HG02610 (cell line): Measurements from ENCODE around the gene LTBP3.

Source experiments
- ATAC-seq: cut with Tn5 transposase; IDR thresholded peaks from one replicate; pipeline ENCODE4 v1.9.1; 2021; ENCODE audit warnings: mild to moderate bottlenecking, moderate library complexity; ENCODE audit not compliant: unreplicated experiment

Gene LTBP3

GRCh38 chr11:65558002-65558929 is at the start of gene LTBP3:
LTBP3 (minus strand) TSS chr11:65558359; CDS start chr11:65557959, 400 bp downstream.
- ATAC-seq, result no peak

- ATAC-seq, result no peak
These were observed 48.9 kb upstream of the LTBP3 start for GRCh38 chr11:65606876-65607613.

- no peak for ATAC-seq
These were observed 46.1 kb upstream of the LTBP3 start for GRCh38 chr11:65604258-65604657.

- ATAC-seq, result no peak
These were observed 41.7 kb upstream of the LTBP3 start for GRCh38 chr11:65599955-65600246.

DNA sequence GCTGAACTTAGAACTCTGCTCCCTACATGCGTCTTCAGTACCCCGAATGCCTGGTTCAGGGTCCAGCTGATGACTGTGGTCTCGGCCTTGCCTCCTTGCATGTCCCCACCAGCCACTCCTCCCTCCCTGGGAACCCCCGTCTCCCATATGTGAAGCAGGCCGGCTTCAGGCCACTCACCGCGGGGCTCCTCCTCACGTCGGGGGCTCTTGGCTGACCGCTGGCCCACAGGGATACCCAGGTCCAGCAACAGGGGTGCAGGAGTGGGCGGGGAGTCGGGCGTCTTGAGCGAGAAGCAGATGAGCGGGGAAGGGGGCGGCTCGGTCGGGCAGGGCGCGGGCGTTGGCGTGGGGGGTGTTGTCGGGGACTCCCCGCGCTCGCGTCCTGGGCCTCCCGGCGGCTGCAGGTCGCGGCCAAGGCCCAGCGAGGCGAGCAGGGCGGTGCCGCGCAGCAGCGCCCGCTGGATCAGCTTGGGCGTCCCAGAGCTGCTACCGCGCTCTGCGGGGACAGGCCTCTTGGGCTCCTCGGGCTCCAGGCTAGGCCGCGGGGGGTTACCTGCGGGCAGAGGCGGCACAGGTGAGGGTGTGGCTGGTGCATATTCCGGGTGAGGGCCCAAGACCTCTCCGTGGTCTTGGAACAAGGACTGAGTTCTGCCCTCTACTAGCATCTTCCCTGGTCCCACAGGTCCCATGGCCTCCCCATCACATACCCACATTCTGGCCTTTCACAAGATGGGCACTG is 41.2 kb upstream of the LTBP3 start:
- ATAC-seq, result no peak

DNA sequence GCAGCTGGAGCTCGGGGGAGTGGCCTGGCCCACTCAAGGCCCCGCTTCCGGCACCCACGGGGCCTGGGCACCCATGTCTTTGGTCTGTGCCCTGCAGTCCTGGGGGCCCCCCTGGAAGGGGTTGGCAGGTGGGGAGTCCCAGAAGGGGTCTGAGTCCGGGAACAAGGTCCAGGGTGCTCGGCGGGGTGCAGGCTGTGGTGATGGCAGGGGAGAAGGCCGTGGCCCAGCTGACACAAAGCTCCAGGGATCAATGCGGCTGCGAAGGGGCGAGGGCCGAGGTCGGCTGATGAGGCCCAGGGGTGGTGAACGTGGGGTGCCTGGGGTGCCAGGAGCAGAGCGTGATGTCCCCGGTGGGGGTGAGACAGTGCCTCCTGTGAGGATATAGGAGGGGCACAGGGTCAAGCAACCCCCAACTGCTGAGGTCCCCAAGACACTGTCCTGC is 40.1 kb upstream of the LTBP3 start:
- no peak for ATAC-seq

DNA sequence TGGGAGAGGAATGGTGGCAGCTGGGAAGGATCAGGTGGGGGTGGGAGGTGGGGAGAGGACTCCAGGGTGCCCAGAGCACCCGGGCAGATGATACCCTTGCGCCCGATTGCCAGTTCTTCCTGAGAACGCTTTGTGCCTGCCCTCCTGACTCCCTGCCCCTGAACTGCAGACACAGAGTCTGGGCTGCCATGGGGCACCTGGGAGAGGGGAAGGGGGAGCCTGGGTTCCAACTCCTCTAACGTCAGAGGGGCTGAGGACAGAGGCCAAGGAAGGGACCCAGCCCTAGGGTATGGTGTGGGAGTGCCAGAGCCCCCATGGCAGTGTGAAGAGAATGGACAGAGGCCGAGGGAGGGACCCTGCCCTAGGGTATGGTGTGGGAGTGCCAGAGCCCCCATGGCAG is 38.4 kb upstream of the LTBP3 start:
- no peak for ATAC-seq

- no peak for ATAC-seq
These were observed 37.6 kb upstream of the LTBP3 start, which contains the start of gene KCNK7 for GRCh38 chr11:65595543-65596281. KCNK7 (minus strand) TSS chr11:65595800; CDS start chr11:65595772, 28 bp downstream.

GRCh38 chr11:65595131-65595530 is 37.0 kb upstream of the LTBP3 start:
- ATAC-seq, result no peak

DNA sequence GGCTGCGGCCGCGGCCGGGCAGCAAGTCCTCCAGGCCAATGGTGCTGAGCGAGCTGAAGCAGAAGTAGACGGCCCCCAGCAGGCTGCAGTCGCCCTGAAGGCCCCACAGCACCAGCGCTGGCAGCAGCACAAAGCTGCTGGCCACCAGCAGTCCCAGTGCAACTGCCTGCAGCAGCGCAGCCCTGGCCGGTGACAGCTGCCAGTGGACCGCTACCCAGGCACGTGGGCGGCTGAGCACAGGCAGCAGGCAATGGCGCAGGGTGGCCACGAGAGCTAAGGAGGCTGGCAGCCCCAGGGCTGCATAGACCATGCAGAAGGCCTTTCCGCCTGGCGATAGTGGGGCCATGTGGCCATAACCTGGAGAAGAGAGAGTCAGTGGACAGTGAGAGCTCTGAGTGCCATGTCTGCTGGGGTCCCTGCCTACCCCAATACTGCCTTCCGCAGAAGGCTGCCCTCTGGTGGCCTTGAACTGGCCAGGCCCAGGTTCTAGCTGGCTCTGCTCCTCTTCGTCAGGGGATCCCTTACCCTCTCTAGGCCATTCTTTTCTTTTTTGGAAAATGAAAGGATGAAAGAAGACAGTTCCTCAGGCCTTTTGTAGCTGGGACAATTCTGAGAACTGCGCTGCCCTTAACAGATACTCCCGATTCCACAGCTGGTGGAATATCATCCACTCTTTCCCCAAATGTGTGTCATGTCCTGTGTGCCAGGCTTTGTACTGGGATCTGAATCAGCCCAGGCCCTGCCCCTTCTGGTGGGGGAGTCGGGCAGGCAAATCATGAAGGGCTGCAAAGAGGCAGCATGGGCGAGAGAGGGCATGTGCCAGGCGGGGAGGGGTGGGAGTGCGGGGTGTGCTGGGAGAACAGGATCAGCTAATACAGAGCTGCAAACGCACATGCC is 35.6 kb upstream of the LTBP3 start:
- no peak for ATAC-seq

DNA sequence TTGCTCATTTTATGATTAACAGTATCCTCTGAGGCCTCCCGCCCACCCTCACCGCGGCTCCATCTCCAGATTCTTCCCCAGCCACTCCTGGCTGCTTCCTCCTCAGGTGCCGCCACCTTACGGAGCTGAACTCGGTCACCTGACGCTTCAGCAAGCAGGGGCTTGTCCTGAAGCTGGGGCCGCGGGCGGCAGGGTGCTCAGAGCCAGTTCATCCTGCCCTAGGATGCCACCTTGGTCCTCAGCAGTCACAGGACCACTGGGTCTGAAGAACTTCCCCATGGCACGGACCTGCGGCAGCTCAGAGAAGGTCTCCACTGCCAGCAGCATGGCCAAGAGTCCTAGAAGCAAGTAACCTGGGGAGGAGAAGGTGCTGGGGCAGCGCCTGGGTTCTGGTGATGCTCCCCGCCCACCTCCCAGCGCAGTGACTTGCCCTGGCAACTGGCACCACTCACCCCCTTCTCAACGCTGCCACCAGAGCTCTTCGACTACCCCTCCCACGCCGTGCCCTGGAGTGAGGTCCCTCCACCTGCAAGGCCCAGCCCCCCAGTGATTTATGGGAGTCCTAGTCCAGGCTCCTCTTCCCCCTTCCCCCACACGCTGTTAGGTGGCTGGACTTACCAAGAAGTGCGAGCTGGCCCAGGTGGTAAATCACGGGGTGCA is 34.8 kb upstream of the LTBP3 start:
- no peak for ATAC-seq

GRCh38 chr11:65591939-65592857 is 34.0 kb upstream of the LTBP3 start:
- no peak for ATAC-seq

DNA sequence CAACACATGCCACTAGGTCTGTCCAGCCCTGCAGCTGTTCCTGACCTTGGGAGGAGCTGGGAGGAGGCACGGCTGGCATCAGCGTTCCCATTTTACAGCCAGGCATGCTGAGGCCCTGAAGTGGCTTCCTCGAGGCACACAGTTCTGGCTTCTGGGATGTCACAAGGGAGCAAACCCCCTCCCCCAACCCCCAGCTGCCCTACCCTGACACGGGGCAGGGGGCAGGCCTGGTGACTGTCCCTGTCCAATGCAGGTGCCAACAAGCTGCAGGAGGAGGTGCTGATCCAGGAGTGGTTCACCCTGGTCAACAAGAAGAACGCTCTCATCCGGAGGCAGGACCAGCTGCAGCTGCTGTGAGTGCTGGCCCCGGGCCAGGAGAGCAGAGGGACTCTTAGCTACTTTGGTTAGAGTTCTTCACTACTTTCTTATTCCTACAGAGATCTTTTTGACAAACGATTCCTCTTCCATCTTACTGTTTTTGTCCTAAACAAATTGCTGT is 32.1 kb upstream of the LTBP3 start:
- no peak for ATAC-seq

GRCh38 chr11:65589444-65590239 is 31.5 kb upstream of the LTBP3 start:
- ATAC-seq, result no peak

GRCh38 chr11:65588199-65589054 is 30.3 kb upstream of the LTBP3 start:
- peak; percentile 71 for ATAC-seq

DNA sequence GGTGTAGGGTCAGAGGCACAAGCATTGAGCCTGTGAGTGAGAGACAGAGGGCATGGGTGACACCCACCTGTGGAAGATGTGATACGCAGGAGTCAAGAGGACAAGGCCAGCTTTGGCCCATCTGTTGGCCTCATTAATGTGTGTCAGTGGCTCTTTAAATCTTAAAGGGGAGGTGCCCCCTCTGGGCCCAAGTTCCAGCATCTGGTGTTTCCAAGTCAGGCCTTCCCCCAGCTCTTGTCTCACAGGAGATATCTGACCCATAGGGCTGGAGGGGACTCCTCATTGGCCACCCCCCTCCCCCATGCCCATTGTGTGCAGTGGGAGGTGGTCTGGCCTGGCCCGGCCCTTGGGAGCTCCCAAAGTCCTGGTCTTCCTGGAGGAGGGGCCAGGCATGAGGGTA is 28.5 kb upstream of the LTBP3 start:
- no peak for ATAC-seq
